MCF 10A (cell line): ENCODE data around the gene SRP14. TPM values are rescaled to one million over a fixed set of nuclear protein-coding genes. Genes with fewer than 3 reads are reported as not detected.

ENCODE experiments used
- BruUV-seq: library from RNA; stranded (reverse); fragments of 400-500 nt; replicated peaks from 2 replicates; lab custom pipeline; 2021; lab: Mats Ljungman, UMichigan
- CTCF ChIA-PET: fragments of 300-600 bp; sonication (Branson Sonifier 250); formaldehyde crosslinking; extraction: SDS; loops from one replicate; lab custom pipeline; 2021; ENCODE audit warnings: antibody characterized with exemption, inconsistent platforms; lab: Yijun Ruan, JAX
- POLR2A ChIA-PET: fragments of 300-600, 350-650 bp; sonication (Branson Sonifier 250); formaldehyde crosslinking; extraction: SDS; loops from one replicate; lab custom pipeline; 2020; ENCODE audit warnings: antibody characterized with exemption, inconsistent platforms; lab: Yijun Ruan, JAX
- DNase-seq: peaks from one replicate; pipeline ENCODE4 v3.0.0-alpha.2; 2018; ENCODE audit not compliant: unreplicated experiment
- H3K27ac Mint-ChIP-seq: one replicate; pipeline ENCODE4 v1.8.0; 2022; ENCODE audit warnings: mild to moderate bottlenecking, low read depth, mixed read lengths; ENCODE audit not compliant: unreplicated experiment
- H3K27me3 Mint-ChIP-seq: one replicate; pipeline ENCODE4 v1.8.0; 2022; ENCODE audit warnings: mixed read lengths; ENCODE audit not compliant: insufficient read depth, unreplicated experiment
- H3K36me3 Mint-ChIP-seq: one replicate; pipeline ENCODE4 v1.8.0; 2022; ENCODE audit warnings: mild to moderate bottlenecking, moderate library complexity, mixed read lengths; ENCODE audit not compliant: insufficient read depth, unreplicated experiment
- H3K4me1 Mint-ChIP-seq: one replicate; pipeline ENCODE4 v1.8.0; 2022; ENCODE audit warnings: mixed read lengths; ENCODE audit not compliant: insufficient read depth, unreplicated experiment
- H3K4me3 Mint-ChIP-seq: one replicate; pipeline ENCODE4 v1.8.0; 2022; ENCODE audit warnings: mild to moderate bottlenecking, moderate library complexity, mixed read lengths; ENCODE audit not compliant: unreplicated experiment
- H3K9me3 Mint-ChIP-seq: one replicate; pipeline ENCODE4 v1.8.0; 2022; ENCODE audit warnings: mixed read lengths; ENCODE audit not compliant: unreplicated experiment
- CTCF ChIP-seq: fragments of 200-600 bp; IDR thresholded peaks from one replicate; pipeline ENCODE4 v1.8.0; 2022; ENCODE audit warnings: antibody characterized with exemption, mild to moderate bottlenecking; ENCODE audit not compliant: unreplicated experiment
- intact Hi-C: fragments of 100-400 bp; cut with micrococcal nuclease; formaldehyde crosslinking; loops from 2 replicates; pipeline ENCODE4 v1.14.1; 2022
- total RNA-seq: library from RNA; stranded (reverse); gene quantifications from 2 replicates; pipeline ENCODE4 v1.2.3, GENCODE V29; 2022

SRP14 gene
- total RNA-seq, 1 experiment from 2014 or later: 165 TPM

- Mint-ChIP-seq H3K27ac (no peak overlapping the region), H3K4me3 (no peak overlapping the region), H3K36me3 (peaks cover 96% of the 10 kb centered on the region), H3K4me1 (no peaks in the 10 kb centered on the region), H3K27me3 (no peaks in the 10 kb centered on the region), H3K9me3 (no peaks in the 10 kb centered on the region)
- intact Hi-C loops: no loop called here
- no peak for TF ChIP-seq CTCF
- CTCF ChIA-PET: interaction anchor here (0.7 to 1.2 kb wide), 2 partner anchors 12 to 58 kb away, joined by 3 read pairs; no protein-coding TSS in a partner anchor
- DNase-seq: no peak
- POLR2A ChIA-PET: interaction anchor here (1.0 kb wide), 1 partner anchor 8 kb away, joined by 4 read pairs; no protein-coding TSS in a partner anchor
- no TSS peak for BruUV-seq
Measured at GRCh38 chr15:40031300-40031699, 7.7 kb downstream of the SRP14 start.

DNA sequence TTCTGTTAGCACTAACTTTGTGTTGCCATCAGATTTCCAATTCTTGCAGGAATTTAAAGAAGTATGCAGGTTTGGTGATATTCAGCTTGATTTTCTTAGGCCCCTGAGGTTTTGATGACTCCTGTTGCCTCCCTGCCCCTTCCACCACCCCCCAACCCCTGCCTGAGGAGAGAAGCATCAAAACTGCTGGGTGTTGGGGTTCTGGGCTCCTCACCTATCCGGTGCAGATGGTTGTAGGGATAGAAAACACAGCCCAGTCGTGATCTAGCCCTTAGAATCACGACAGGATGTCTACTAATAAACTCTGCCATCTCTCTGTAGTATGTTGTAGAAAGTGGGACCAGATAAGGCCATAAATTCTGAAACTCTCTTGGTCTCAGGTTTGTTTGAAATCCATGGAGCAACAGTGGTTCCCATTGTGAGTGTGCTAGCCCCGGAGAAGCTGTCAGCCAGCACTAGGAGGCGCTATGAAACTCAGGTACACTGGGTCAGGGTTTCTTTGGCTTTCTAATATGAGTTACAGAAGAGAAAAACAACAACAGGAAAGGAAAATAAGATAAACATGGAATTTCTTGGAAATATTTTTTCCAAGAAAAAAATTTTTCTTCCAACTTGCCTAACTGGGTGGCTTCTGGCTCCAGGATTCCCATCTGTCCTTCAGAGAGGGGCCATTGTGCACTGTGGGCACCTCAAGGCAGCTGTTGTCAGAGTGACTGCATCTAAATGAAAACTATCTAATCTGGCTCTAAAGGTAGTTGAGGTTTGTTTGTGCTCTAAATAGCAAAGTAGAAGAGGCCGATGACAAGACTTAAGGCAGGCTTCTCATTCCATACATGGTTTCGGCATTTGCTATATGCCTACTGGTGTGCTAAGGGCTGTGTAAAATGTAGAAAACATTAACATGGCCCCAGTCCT, 8.7 kb downstream of the SRP14 start:
- Mint-ChIP-seq H3K9me3 (no peaks in the 10 kb centered on the region), H3K36me3 (peaks cover 90% of the 10 kb centered on the region), H3K27ac (no peak overlapping the region), H3K27me3 (no peaks in the 10 kb centered on the region), H3K4me1 (no peaks in the 10 kb centered on the region), H3K4me3 (no peak overlapping the region)
- POLR2A ChIA-PET: interaction anchor here (1.3 kb wide), 1 partner anchor 8 kb away, joined by 3 read pairs; no protein-coding TSS in a partner anchor
- intact Hi-C loops: no loop called here
- DNase-seq: peak; percentile 33
- TF ChIP-seq CTCF: peak; percentile 35
- CTCF ChIA-PET: interaction anchor here (0.7 to 1.2 kb wide), 2 partner anchors 19 to 28 kb away, joined by 3 to 4 read pairs; no protein-coding TSS in a partner anchor
- BruUV-seq: no TSS peak

DNA sequence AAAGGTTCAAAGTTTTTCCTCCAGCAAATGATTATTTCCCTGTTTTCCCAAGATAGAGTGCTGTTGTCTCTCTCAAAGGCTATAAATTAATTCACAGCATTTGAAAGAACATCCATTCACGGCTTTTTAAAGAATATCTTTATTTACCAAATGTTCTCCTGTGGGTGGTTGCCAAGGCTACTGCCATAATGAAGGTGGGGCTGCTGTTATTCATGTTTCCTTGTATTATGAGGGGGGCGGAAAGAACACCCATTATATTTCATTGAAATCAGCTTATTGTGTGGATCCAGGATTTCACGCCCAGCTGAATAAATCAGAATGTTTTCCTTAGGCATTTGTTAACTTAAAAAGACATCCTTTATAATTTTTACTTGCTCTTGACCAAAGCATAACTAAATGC, 10.1 kb downstream of the SRP14 start:
- DNase-seq: no peak
- no peak overlapping the region for H3K4me3 Mint-ChIP-seq
- H3K27ac Mint-ChIP-seq: no peak overlapping the region
- peaks cover 90% of the 10 kb centered on the region for H3K36me3 Mint-ChIP-seq
- BruUV-seq: no TSS peak
- ChIA-PET POLR2A (interaction anchor here (0.9 to 1.3 kb wide), 3 partner anchors 8 to 241 kb away, joined by 3 to 4 read pairs (median 4); no protein-coding TSS in a partner anchor), CTCF (interaction anchor here (0.6 to 1.2 kb wide), 2 partner anchors 26 to 504 kb away, joined by 3 to 4 read pairs; no protein-coding TSS in a partner anchor)
- no peaks in the 10 kb centered on the region for H3K27me3 Mint-ChIP-seq
- TF ChIP-seq CTCF: no peak
- intact Hi-C loops: no loop called here
- H3K4me1 Mint-ChIP-seq: no peaks in the 10 kb centered on the region
- no peaks in the 10 kb centered on the region for H3K9me3 Mint-ChIP-seq

GRCh38 chr15:40028193-40028592, 10.8 kb downstream of the SRP14 start:
- Mint-ChIP-seq H3K36me3 (peaks cover 90% of the 10 kb centered on the region), H3K4me3 (no peak overlapping the region), H3K27ac (no peak overlapping the region), H3K4me1 (no peaks in the 10 kb centered on the region), H3K9me3 (no peaks in the 10 kb centered on the region), H3K27me3 (no peaks in the 10 kb centered on the region)
- TF ChIP-seq CTCF: no peak
- intact Hi-C loops: no loop called here
- POLR2A ChIA-PET: no interaction called here
- CTCF ChIA-PET: interaction anchor here (0.6 to 1.0 kb wide), 2 partner anchors 9 to 72 kb away, joined by 4 read pairs; no protein-coding TSS in a partner anchor
- DNase-seq: no peak
- no TSS peak for BruUV-seq
